ENCODE results near the gene ATP2B1. TPM values are rescaled to one million over a fixed set of nuclear protein-coding genes. Genes with fewer than 3 reads are reported as not detected.

The ATP2B1 gene
- total RNA-seq, 1 donor from 2014 or later, result 5.1 TPM

DNA sequence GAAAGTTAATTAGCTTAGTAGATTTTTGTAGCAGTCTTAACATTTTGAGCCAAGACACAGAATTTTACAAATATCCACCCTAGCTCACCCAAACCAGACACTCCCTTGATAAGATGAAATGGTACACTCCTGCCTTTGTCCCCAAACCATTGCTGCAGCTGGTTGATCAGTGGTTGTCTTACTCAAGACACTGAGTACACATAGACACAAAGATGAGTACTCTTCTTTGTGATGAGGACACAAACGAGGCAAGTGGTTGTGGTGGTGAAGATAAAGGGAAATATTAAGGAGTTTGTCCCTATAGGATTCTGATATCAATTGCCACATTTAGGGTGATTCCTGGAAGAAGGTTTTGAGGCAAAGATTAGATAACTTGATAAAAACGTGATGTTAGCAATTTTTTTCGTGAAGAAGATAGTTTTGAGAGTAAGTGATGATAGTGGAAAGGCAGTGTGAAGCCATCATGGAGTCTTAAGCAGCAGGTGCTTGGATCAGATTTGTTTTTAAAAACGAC lies 21.4 kb upstream of the ATP2B1 start:
- TF ChIP-seq, protein P1, sequence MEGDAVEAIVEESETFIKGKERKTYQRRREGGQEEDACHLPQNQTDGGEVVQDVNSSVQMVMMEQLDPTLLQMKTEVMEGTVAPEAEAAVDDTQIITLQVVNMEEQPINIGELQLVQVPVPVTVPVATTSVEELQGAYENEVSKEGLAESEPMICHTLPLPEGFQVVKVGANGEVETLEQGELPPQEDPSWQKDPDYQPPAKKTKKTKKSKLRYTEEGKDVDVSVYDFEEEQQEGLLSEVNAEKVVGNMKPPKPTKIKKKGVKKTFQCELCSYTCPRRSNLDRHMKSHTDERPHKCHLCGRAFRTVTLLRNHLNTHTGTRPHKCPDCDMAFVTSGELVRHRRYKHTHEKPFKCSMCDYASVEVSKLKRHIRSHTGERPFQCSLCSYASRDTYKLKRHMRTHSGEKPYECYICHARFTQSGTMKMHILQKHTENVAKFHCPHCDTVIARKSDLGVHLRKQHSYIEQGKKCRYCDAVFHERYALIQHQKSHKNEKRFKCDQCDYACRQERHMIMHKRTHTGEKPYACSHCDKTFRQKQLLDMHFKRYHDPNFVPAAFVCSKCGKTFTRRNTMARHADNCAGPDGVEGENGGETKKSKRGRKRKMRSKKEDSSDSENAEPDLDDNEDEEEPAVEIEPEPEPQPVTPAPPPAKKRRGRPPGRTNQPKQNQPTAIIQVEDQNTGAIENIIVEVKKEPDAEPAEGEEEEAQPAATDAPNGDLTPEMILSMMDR (IDR thresholded peaks at IDR 0.05), result no peak
- H3K9me3 ChIP-seq, result no peaks in the 10 kb centered on the region
- intact Hi-C loops (cut with DNase I), result no loop called here
- no peaks in the 10 kb centered on the region for H3K27me3 ChIP-seq
- H3K4me3 ChIP-seq, result no peak overlapping the region
- H3K36me3 ChIP-seq, result no peaks in the 10 kb centered on the region
- DNase-seq (ENCODE audit: low spot score in 2 of 2), result no peak
- H3K4me1 ChIP-seq, result no peaks in the 10 kb centered on the region
- H3K27ac ChIP-seq, result no peak overlapping the region

DNA sequence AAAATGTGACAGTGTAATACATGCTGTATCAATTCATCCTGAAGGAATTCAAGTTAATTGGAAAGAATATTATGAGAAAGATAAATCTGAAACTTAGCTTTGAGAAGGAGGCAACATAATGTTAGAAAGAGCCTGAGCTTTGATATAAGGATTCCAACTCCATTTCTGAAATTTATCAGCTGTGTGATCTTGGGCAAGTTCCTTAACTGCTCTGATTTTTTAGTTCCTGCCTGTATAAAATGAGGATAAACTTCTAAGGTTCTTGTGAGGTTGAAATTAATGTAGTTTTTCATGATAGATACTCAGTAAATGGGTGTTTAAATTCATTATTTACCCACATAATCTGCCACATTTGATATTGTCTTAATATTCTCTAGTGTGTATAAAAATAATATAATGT lies 14.6 kb upstream of the ATP2B1 start:
- H3K36me3 ChIP-seq, result no peaks in the 10 kb centered on the region
- no peaks in the 10 kb centered on the region for H3K4me1 ChIP-seq
- DNase-seq (ENCODE audit: low spot score in 2 of 2), result no peak
- intact Hi-C loops (cut with DNase I), result no loop called here
- TF ChIP-seq, protein P1 (IDR thresholded peaks at IDR 0.05), result no peak
- no peaks in the 10 kb centered on the region for H3K27me3 ChIP-seq
- H3K4me3 ChIP-seq, result no peak overlapping the region
- H3K9me3 ChIP-seq, result no peaks in the 10 kb centered on the region
- H3K27ac ChIP-seq, result no peak overlapping the region

- no peaks in the 10 kb centered on the region for H3K27me3 ChIP-seq
- TF ChIP-seq, protein P1 (IDR thresholded peaks at IDR 0.05), result no peak
- no peak overlapping the region for H3K27ac ChIP-seq
- H3K4me3 ChIP-seq, result no peak overlapping the region
- no peaks in the 10 kb centered on the region for H3K36me3 ChIP-seq
- no peaks in the 10 kb centered on the region for H3K4me1 ChIP-seq
- H3K9me3 ChIP-seq, result no peaks in the 10 kb centered on the region
- intact Hi-C loops (cut with DNase I), result no loop called here
- no peak for DNase-seq (ENCODE audit: low spot score in 2 of 2)
Observed at GRCh38 chr12:89721291-89721987, 12.8 kb upstream of the ATP2B1 start.

GRCh38 chr12:89717759-89718523 lies 9.3 kb upstream of the ATP2B1 start:
- Histone ChIP-seq H3K9me3 (no peaks in the 10 kb centered on the region), H3K27me3 (no peaks in the 10 kb centered on the region), H3K36me3 (no peaks in the 10 kb centered on the region), H3K4me1 (no peaks in the 10 kb centered on the region), H3K4me3 (no peak overlapping the region), H3K27ac (no peak overlapping the region)
- no peak for DNase-seq (ENCODE audit: low spot score in 2 of 2)
- intact Hi-C loops (cut with DNase I), result no loop called here
- TF ChIP-seq, protein P1 (IDR thresholded peaks at IDR 0.05), result no peak

- Histone ChIP-seq H3K4me1 (no peaks in the 10 kb centered on the region), H3K9me3 (no peaks in the 10 kb centered on the region), H3K27me3 (no peaks in the 10 kb centered on the region), H3K36me3 (no peaks in the 10 kb centered on the region), H3K4me3 (no peak overlapping the region), H3K27ac (no peak overlapping the region)
- intact Hi-C loops (cut with DNase I), result loop anchor here (5.0 kb wide), 1 partner anchor 1570 kb away; the partner anchor contains the start of genes CEP290 and TMTC3
- TF ChIP-seq, protein P1 (IDR thresholded peaks at IDR 0.05), result no peak
- DNase-seq (ENCODE audit: low spot score in 2 of 2), result no peak
Observed at GRCh38 chr12:89712706-89713105, 4.1 kb upstream of the ATP2B1 start.
